NCI-H460 (cell line): ENCODE data around the gene CCDC148. TPM values are rescaled to one million over a fixed set of nuclear protein-coding genes. Genes with fewer than 3 reads are reported as not detected.
"Not testable (repeated sequence)": the region's sequence is repeated elsewhere in the genome, so short reads cannot be mapped to it uniquely, and the experiment has no call there.

Experiments
- DNase-seq: peaks from one replicate; pipeline ENCODE4 v3.0.0-alpha.2; 2016; ENCODE audit warnings: low read depth; ENCODE audit errors: extremely low read depth
- total RNA-seq: library from RNA; depleted of rRNA; stranded (reverse); fragments of >200 nt; shearing (Covaris generic); gene quantifications from 2 replicates; pipeline ENCODE4 v1.2.3, GENCODE V29; 2014

Gene CCDC148
- total RNA-seq, 1 experiment from 2014 or later: 0.32 TPM

DNA sequence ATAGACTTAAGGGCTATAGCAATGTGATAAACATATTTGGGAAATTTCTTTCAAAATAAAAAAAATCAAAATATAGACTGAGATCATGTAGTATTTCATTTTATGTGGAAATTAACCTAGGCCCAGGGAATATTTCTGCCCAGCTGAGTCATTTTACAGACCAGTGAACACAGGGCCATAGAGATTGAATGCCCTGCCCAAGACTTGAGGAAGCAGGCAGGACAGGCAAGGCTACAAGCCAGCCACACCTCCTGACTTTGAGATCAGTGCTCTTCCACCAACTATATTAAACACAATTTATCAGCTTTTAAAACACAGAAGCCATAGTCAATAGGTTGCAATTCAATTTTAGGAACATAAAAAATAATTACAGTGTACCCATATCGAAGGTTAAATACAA is 12.9 kb downstream of the CCDC148 start:
- no peak for DNase-seq

GRCh38 chr2:158439062-158439461 is 17.5 kb downstream of the CCDC148 start:
- DNase-seq: not testable (repeated sequence)

GRCh38 chr2:158433716-158434115 is 22.8 kb downstream of the CCDC148 start:
- not testable (repeated sequence) for DNase-seq

- no peak for DNase-seq
Observed at GRCh38 chr2:158432117-158432516, 24.4 kb downstream of the CCDC148 start.

DNA sequence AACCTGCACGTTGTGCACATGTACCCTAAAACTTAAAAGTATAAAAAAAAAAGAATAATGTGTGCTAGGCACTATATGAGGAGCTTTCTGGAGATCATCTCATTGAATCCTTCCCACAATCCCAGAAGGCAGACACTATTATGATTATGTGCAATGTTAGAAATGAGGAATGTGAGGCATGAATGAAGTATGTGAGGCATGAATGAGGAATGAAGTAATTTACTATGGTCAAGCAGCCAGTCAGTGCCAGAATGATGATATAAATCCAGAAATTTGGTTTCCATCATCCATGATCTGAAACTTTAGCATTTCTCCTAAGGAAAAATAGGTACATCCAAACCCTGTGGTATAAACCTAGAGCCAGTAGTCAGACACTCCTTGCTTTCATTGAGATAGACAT is 42.0 kb downstream of the CCDC148 start:
- DNase-seq: no peak

- no peak for DNase-seq
Observed at GRCh38 chr2:158413581-158413980, 43.0 kb downstream of the CCDC148 start.

GRCh38 chr2:158412206-158412605 is 44.3 kb downstream of the CCDC148 start:
- no peak for DNase-seq

DNA sequence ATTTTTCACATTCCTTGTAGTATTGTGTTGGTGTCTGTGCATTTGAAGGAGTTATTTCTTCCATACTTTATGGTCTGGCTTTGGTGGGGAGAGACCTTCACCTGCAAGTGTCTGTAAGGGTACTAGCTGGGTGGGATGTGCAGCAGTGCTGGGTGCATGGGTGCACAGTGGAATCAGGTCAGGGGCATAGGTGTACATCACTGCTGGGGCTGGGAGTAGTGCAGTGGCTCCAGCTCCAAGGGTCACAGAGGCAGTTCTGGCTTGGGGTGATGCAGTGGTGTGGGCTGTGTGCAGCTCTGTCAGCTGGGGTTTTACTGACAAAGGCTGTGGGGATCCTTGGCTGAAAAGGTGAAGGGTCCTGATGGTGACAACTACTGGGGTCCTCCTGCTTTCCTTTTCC is 44.8 kb downstream of the CCDC148 start:
- no peak for DNase-seq

GRCh38 chr2:158410132-158410531 is 46.4 kb downstream of the CCDC148 start:
- no peak for DNase-seq

GRCh38 chr2:158407031-158407430 is 49.5 kb downstream of the CCDC148 start:
- no peak for DNase-seq

- DNase-seq: no peak
Observed at GRCh38 chr2:158405341-158405740, 51.2 kb downstream of the CCDC148 start.

GRCh38 chr2:158403237-158403636 is 53.3 kb downstream of the CCDC148 start:
- DNase-seq: no peak

- DNase-seq: no peak
Observed at GRCh38 chr2:158402665-158403064, 53.9 kb downstream of the CCDC148 start.

DNA sequence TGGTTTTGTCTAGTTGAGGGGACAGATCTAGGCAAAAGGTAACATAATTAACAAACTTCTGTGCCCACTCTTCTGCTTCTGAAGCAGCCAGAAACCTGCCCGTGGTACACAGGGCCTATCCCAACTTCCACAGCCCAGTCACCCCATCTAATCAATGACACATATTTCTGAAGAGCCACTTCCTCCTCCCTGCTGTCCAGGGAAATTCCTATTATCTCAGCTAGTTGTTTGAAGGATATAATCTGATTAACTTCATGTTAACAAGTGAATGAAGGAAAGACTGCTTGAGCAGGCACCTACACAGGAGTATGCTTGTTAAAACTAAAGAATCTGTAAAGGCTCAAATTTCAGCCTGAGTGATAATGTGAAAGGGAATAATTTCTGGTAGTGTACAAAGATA is 61.4 kb downstream of the CCDC148 start:
- no peak for DNase-seq

- no peak for DNase-seq
Observed at GRCh38 chr2:158394453-158394852, 62.1 kb downstream of the CCDC148 start.

GRCh38 chr2:158393886-158394285 is 62.7 kb downstream of the CCDC148 start:
- DNase-seq: no peak

DNA sequence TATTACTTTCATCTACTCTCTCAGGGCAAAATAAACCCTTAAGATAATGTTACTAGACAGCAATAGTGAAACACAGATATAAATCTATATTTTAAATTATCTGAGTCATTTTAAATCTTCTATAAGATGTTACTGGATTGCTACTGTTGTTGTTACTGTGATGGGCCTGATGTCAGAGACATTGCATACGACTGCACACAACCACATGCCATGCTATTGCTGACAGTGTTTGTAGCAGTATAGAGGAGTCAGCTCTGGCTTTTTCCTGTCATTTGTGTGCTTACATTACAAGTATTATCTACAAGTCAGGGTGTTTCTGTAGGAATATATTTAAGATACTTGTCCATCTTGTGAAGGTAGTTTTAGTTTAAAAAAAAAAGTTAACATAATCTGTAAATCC is 63.9 kb downstream of the CCDC148 start:
- no peak for DNase-seq

GRCh38 chr2:158391876-158392275 is 64.7 kb downstream of the CCDC148 start:
- no peak for DNase-seq

DNA sequence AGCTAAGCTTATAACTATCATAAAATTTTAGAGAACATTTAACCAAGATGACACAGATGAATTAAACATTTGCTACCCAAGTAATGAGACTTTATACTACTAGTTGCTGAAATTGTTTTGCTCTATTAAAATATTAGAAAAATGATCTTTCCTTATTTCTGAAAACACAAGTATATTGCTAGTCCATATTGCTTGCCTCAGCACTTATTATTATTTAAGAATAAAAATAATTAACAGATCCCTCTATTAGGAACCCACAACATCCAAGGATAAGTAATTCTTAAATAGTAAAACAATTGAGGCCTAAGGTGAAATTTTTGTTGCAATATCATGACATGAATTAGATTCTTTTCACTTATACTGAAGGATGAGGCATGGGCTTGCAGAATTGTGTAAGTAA is 65.2 kb downstream of the CCDC148 start:
- DNase-seq: no peak

GRCh38 chr2:158388159-158388558 is 68.4 kb downstream of the CCDC148 start:
- no peak for DNase-seq

- no peak for DNase-seq
Observed at GRCh38 chr2:158385646-158386045, 70.9 kb downstream of the CCDC148 start.

GRCh38 chr2:158381978-158382377 is 74.6 kb downstream of the CCDC148 start:
- no peak for DNase-seq

GRCh38 chr2:158381205-158381604 is 75.3 kb downstream of the CCDC148 start:
- DNase-seq: no peak

DNA sequence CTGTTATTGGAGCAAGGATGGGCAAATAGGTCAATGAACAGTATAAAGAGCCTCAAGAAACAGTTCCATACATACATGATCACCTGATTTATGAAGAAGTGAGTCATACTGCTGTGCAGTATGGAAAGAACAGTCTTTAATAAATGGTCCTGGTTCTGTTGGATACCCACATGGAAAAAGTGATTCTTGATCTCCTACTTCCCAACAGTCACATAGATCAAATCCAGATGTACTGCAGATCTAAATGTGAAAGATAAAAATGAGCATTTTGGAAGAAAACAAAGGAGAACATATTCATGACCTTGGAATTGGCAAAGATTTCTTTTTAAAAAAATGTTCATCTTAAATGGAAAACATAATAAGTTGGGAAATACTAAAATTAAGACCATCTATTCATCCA is 75.8 kb downstream of the CCDC148 start:
- DNase-seq: no peak
